Neural crest cell (in vitro differentiated cells): ENCODE data around the gene SGK1. TPM values are rescaled to one million over a fixed set of nuclear protein-coding genes. Genes with fewer than 3 reads are reported as not detected.

Experiments
- DNase-seq: peaks from one replicate; pipeline ENCODE4 v3.0.0; 2021; ENCODE audit warnings: low read depth, mixed read lengths, low spot score
- H3K27ac Mint-ChIP-seq: one replicate; pipeline ENCODE4 v1.8.0; 2021; ENCODE audit warnings: mild to moderate bottlenecking, mixed read lengths; ENCODE audit not compliant: unreplicated experiment
- H3K27me3 Mint-ChIP-seq: 2 replicates; pipeline ENCODE4 v1.8.0; 2021; ENCODE audit warnings: low read depth, mild to moderate bottlenecking, mixed read lengths
- H3K36me3 Mint-ChIP-seq: 2 replicates; pipeline ENCODE4 v1.8.0; 2021; ENCODE audit warnings: low read depth, mild to moderate bottlenecking, mixed read lengths
- H3K4me1 Mint-ChIP-seq: 2 replicates; pipeline ENCODE4 v1.8.0; 2021; ENCODE audit warnings: mixed read lengths
- H3K4me3 Mint-ChIP-seq: one replicate; pipeline ENCODE4 v1.8.0; 2021; ENCODE audit warnings: mild to moderate bottlenecking, mixed read lengths
- H3K9me3 Mint-ChIP-seq: 2 replicates; pipeline ENCODE4 v1.8.0; 2021; ENCODE audit warnings: mixed read lengths
- CTCF ChIP-seq: fragments of 200-600 bp; sonication (generic); conservative IDR thresholded peaks from 2 replicates; pipeline ENCODE4 v1.5.0; 2021; ENCODE audit warnings: antibody characterized with exemption, mild to moderate bottlenecking
- total RNA-seq: library from RNA; stranded (reverse); gene quantifications from 2 replicates; pipeline ENCODE4 v1.2.1, GENCODE V29; 2021

SGK1 gene
- total RNA-seq, 1 donor from 2014 or later: 5.9 TPM

- H3K27me3 Mint-ChIP-seq: no peaks in the 10 kb centered on the region
Measured at GRCh38 chr6:134347885-134348805, 30.2 kb upstream of the SGK1 start.

GRCh38 chr6:134346932-134347545 is 29.1 kb upstream of the SGK1 start:
- no peaks in the 10 kb centered on the region for H3K27me3 Mint-ChIP-seq
- H3K4me1 Mint-ChIP-seq: peaks cover 3% of the 10 kb centered on the region
- no peak for TF ChIP-seq CTCF
- no peak for DNase-seq
- no peaks in the 10 kb centered on the region for H3K36me3 Mint-ChIP-seq
- no peak overlapping the region for H3K27ac Mint-ChIP-seq
- H3K9me3 Mint-ChIP-seq: no peaks in the 10 kb centered on the region
- H3K4me3 Mint-ChIP-seq: no peak overlapping the region

More at GRCh38 chr6:134347885-134348805, 30.2 kb upstream of the SGK1 start:
- no peaks in the 10 kb centered on the region for H3K9me3 Mint-ChIP-seq
- no peak overlapping the region for H3K4me3 Mint-ChIP-seq
- DNase-seq: no peak
- H3K4me1 Mint-ChIP-seq: peaks cover 3% of the 10 kb centered on the region
- H3K27ac Mint-ChIP-seq: no peak overlapping the region
- TF ChIP-seq CTCF: no peak
- H3K36me3 Mint-ChIP-seq: no peaks in the 10 kb centered on the region

DNA sequence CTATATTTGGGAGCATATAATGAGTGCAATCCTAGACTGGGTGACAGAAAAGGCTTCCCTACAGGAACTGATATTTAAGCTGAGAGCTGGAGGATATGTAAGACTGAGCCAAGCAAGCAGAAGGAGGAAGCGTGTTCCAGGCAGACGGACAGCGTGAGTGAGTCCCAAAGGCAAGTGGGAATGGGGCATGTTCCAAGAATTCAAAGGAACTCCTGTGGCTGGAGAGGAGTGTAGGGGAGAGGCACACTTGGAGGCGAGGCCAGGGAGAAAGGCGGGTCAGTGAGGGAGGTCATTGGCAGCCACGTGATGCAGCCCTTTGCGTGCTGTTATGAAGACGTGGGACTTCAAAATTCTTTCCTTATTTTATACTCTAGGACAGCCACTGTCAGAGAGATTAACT is 27.9 kb upstream of the SGK1 start:
- Mint-ChIP-seq H3K9me3 (no peaks in the 10 kb centered on the region), H3K27me3 (no peaks in the 10 kb centered on the region), H3K36me3 (no peaks in the 10 kb centered on the region), H3K27ac (no peak overlapping the region), H3K4me1 (no peaks in the 10 kb centered on the region), H3K4me3 (no peak overlapping the region)
- TF ChIP-seq CTCF: no peak
- no peak for DNase-seq

- H3K4me1 Mint-ChIP-seq: no peaks in the 10 kb centered on the region
- H3K36me3 Mint-ChIP-seq: no peaks in the 10 kb centered on the region
- no peak for DNase-seq
- H3K4me3 Mint-ChIP-seq: no peak overlapping the region
- H3K27me3 Mint-ChIP-seq: no peaks in the 10 kb centered on the region
- no peaks in the 10 kb centered on the region for H3K9me3 Mint-ChIP-seq
- no peak overlapping the region for H3K27ac Mint-ChIP-seq
- no peak for TF ChIP-seq CTCF
Measured at GRCh38 chr6:134343066-134343465, 25.2 kb upstream of the SGK1 start.

DNA sequence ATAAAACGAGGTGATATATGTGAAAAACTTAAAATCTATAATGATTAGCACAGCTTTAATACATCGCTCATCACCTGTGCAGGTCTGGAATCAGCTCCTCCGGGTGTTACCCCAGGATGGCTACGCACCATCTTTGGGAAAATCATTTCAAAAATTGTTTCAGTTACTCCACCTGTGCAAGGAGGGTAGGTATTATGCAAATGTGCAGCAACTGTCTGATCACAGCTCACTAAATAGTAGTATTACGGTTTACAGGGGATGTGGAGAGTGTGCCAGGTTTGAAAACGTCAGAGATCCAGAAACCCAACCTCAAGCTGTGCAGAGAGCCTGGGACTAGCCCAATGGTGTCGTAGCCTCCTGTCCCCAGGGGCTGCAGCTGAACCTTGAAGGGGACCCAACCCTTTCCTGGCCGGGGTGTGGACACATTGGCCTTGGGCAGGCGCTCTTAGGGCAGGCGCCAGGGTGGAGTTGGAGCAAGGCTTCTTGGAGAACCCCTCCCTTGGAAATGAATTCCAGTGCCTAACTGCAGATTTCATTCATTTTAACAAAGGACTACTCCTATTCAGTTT is 24.2 kb upstream of the SGK1 start:
- H3K27me3 Mint-ChIP-seq: no peaks in the 10 kb centered on the region
- H3K4me1 Mint-ChIP-seq: no peaks in the 10 kb centered on the region
- TF ChIP-seq CTCF: no peak
- H3K9me3 Mint-ChIP-seq: no peaks in the 10 kb centered on the region
- no peaks in the 10 kb centered on the region for H3K36me3 Mint-ChIP-seq
- H3K4me3 Mint-ChIP-seq: no peak overlapping the region
- no peak for DNase-seq
- no peak overlapping the region for H3K27ac Mint-ChIP-seq
